Stimulated activated CD8-positive, alpha-beta memory T cell treated with anti-CD3 and anti-CD28 coated beads, Interleukin-4, amount 100 ng/mL, for 4 hours (primary cell): Measurements from ENCODE around the gene ITGAV.
"Not testable (repeated sequence)": the region's sequence is repeated elsewhere in the genome, so short reads cannot be mapped to it uniquely, and the experiment has no call there.

Experiments
- DNase-seq, 2 donors: peaks; one replicate each; pipeline ENCODE4 v3.0.0-alpha.2; 2020; ENCODE audit warnings: low read depth in 2 of 2, low spot score in 1 of 2

ITGAV gene

GRCh38 chr2:186589612-186590349 is at the start of gene ITGAV:
Gene ITGAV, plus strand, starts transcription at chr2:186590056. Its CDS starts 283 bp downstream, at chr2:186590339.
- DNase-seq: peak; percentile 44 to 66

DNA sequence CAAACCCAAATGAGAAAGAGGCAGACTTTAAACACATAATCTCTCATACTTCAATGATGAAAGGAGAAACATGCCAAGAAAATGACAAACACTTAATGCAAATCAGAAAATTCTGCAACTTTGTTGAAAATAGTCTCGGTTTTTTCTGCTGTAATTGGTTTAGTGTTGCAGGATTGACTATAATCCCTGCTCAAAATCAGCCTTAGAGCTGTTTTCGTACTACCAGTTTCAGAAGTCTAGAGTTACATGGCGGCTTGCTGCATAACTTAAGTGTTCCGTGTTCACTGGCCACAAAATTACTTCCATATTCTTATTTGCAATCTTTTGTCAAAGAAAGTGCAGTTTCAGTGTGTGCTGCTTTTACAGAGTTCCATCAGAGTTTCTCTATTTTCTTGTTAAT is 48.9 kb upstream of the ITGAV start:
- DNase-seq: no peak

DNA sequence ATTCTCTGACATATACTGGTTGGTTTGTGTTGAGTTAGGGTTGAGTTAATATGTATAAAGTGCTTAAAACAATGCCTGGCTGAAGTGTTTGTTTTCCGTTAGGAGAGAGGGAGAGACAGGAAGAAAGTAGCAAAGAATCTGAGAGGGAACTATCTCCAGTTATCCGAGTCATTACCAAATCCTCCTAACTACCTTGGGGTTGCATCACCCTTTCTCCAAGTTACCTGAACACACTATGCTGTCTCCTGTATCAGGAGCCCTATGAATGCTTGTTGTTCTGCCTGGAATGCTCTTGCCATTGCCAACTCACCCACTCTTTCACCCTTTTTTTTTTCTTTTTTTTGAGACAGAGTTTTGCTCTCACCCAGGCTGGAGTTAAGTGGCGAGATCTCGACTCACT is 47.9 kb upstream of the ITGAV start:
- DNase-seq: no peak

- DNase-seq: no peak
Measured at GRCh38 chr2:186543561-186544131, 46.2 kb upstream of the ITGAV start.

DNA sequence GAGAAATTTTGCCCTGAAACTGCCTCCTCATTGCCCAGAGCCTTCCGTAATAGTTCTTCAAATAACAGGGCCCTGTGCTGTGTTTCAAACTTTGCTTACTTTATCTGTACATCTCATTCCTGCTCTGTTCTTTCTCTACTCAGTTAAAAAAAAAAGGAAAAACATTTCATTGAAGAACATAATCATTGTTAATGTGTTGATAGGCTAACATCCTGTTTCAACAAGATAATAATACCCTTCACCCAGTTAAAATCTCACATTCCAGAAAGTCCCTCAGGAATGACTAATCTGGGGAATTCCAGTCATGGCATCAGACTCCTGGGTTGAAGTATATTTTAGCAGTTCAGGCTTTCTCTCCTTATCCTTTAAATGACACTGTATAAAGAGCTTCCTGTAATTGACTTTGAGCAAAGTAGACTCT is 45.6 kb upstream of the ITGAV start:
- DNase-seq: no peak

- no peak for DNase-seq
Measured at GRCh38 chr2:186546846-186547245, 43.0 kb upstream of the ITGAV start.

GRCh38 chr2:186551323-186552050 is 38.4 kb upstream of the ITGAV start:
- no peak for DNase-seq

DNA sequence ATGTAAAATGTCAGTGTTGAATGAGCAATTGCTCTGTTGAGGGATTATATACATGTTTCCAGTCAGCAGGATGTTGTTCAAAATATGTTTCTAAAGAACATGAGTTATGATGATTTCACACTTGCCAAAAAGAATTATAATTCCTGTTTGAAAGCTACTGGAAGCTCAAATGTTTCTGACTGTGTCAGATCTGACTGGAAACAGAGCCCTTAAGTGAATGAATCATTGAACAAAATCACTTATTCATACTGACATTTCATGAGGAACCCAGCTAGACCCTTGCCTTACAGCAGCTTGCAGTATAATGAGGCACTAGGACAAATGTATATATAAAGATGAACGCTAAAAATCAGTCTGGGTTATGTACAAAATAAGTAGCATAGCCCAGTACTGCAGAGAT is 35.4 kb upstream of the ITGAV start:
- DNase-seq: no peak

DNA sequence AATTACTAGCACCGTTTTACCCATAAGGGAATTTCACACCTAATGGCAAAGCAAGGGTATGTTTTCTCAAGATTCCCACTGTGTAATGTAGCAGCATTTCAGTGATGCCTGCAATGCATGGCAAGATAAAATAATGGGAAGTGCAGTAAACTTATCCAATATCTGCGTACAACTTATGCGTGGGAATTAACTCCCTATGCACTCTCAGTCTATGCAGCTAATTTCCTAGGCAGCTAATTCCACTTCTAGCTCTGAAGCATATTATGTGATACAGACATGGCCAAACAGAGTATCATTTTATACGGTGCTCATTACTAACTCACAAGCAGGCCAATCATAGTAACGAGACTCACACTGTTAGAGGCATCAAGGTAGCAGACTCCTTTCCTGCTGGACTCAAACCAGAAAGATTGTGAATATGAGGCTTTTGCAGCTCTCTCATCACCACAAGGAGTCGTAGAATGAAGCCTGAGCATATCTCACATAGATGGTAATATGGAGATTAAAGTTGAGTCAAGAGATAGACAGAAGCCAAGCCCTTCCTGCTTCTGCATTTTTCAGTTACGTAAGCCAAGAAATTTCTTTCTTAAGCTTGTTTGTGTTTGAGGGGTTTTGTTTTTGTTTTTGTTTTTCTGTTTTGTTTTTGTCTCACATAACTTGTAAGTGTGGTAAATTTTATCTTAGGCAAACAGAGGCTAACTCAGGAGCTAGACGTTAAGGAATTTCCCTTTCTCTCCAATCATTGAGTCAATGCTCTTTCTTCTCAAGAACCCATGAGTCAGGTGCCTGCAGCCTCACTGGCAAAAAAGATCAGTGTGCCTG is 34.8 kb upstream of the ITGAV start:
- no peak for DNase-seq

GRCh38 chr2:186558512-186559276 is 31.2 kb upstream of the ITGAV start:
- DNase-seq: no peak

DNA sequence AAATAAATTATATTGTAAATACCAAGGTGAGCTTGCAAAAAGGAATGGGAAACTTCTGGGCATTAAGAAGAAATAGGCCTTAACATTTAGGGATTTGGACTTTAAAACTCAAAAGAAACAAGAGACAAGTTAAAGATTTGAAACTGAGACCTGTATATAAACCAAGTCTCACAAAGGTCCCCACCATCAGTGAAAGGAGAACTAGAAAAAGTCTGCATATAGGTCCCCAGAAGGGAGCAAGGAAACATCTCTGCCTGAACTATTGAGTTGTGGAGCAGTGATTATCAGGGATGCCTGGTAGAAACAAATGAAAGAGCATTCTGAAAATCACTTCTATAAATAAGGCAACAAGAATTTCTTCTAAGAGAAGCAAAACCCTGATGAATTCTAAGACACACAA is 30.5 kb upstream of the ITGAV start:
- no peak for DNase-seq

GRCh38 chr2:186559848-186560247 is 30.0 kb upstream of the ITGAV start:
- no peak for DNase-seq

GRCh38 chr2:186560254-186560653 is 29.6 kb upstream of the ITGAV start:
- no peak for DNase-seq

DNA sequence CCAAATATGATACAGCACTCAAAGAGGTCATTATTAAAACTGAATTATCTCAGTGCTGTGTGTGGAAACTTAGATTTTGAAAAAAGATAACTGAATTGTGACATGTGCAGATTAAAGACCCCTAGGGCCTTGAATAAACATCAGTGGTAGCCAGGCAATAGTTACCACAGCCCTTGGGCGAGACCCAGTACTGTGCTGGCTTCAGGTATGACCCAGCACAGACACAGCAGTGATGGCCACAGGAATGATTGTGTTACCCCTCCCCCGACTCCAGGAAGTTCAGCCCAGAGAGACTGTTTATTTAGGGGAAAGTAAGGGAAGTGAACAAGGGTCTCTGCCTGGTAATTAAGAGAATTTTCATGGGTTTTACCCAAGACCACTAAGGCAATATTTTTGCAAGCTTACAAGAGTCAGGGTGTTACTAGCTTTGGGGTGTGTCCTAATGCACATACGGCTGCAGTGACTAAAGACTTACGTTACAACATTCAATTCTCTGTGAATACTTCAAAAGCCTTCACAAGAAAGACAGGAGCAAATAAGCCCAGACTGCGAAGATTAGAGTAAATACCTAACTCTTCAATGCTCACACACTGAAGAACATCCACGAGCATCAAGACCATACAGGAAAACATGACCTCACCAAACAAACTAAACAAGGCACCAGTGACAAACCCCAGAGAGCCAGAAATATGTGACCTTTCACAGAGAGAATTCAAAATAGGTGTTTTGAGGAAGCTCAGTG is 28.2 kb upstream of the ITGAV start:
- DNase-seq: no peak

GRCh38 chr2:186562209-186562578 is 27.7 kb upstream of the ITGAV start:
- no peak for DNase-seq

- not testable (repeated sequence) for DNase-seq
Measured at GRCh38 chr2:186568600-186568999, 21.3 kb upstream of the ITGAV start.

- DNase-seq: not testable (repeated sequence)
Measured at GRCh38 chr2:186569127-186569526, 20.7 kb upstream of the ITGAV start.

DNA sequence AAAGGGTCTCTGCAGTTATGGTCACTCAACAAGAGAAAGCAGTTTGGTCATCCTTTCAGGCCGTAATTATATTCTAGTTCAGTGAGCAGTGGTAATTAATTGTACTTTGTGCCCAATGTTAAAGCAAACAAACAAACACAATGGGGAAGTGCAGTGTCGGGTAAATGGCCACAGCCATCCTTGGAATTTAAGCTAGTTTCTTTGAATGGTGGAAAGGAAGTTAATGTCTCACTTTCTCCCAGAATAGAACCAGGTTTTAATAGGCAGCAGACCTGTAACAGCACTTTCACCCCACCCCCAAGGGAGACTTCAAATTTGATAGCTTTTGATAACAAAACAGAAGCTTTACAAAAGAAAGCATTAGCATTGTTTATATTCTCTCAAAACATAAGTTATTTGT is 20.0 kb upstream of the ITGAV start:
- no peak for DNase-seq

DNA sequence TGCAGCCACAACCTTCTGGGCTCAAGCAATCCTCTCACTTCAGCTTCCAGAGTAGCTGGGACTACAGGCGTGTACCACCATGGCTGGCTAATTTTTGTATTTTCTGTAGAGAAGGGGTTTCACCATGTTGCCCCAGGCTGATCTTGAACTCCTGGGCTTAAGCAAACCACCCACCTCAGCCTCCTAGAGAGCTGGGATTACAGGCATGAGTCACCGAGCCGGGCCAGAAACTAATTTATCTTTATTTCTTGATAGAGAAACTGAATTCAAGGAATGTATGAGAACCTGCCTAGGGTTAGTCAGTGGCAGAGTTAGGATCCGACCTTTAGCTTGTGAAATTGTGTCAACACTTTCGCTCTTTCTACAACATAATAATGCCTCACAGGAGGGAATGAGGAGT is 19.3 kb upstream of the ITGAV start:
- DNase-seq: no peak

DNA sequence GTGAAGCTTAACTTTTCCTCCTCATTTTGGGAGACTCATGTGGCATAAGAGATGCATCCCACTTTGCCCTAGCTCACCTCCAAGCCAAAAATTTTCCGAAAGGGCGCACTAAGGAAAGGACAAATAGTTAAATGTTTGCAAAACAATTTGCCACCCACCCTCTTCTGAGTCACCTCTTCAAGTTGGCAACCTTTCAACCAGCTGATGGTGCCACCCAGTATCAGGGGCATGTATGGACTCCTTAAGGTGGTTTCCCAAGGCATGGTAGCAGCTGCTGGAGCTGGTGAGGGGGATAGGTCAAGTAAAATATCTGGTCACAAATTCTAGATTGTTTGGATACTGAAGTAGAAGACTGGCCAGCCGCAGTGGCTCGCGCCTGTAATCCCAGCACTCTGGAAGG is 17.2 kb upstream of the ITGAV start:
- no peak for DNase-seq
